DMS114 treated with DMSO at 0.1 percent for 48 hours (cell line): ENCODE measurements around the gene SNX22.
"Not testable (repeated sequence)": the region's sequence is repeated elsewhere in the genome, so short reads cannot be mapped to it uniquely, and the experiment has no call there.

Source experiments
- DNase-seq: peaks from one replicate; lab custom pipeline; 2025; ENCODE audit not compliant: unreplicated experiment; lab: John Stamatoyannopoulos, UW

SNX22 gene

GRCh38 chr15:64151727-64152506, at the start of gene SNX22:
Gene SNX22, plus strand, starts transcription at chr15:64151731. Its CDS starts 45 bp downstream, at chr15:64151776.
- DNase-seq = no peak

DNA sequence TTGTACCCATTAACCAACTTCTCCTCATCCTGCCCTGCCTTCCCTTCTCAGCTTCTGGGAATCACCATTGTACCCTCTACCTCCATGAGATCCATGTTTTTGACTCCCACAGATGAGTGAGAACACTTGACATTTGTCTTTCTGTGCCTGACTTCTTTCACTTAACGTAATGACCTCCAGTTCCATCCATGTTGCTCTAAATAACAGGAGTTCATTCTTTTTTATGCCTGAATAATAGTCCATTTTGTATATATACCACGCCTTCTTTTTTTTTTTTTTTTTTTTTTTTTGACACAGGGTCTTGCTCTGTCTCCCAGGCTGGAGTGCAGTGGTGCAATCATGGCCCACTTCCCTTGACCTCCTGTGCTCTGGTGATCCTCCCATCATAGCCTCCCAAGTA, 49.0 kb upstream of the SNX22 start:
- no peak for DNase-seq

DNA sequence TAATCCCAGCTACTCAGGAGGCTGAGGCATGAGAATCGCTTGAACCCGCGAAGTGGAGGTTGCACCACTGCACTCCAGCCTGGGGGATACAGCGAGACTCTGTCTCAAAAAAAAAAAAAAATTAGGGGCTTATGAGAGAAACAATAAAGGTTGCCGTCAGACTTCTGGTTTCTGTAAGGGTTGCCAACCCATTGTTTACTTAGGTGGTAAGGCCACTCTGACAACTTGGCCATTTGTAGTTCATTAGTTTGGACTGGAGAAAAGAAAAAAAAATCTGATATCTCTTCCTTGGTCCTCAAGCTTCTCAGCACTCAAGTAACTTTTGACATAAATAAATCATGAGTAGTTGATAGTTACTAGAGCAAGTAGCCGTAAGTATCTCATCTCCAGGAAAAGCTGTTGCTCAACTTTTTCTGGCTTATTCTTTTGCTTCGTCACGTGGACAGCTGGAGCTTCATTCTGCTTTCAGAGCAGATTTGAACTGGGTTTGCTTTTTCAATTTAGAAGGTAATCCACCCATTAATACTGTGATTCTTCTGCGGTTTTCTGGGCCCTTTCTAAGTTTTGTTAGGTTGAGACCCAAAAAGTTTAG, 46.3 kb upstream of the SNX22 start:
- no peak for DNase-seq

DNA sequence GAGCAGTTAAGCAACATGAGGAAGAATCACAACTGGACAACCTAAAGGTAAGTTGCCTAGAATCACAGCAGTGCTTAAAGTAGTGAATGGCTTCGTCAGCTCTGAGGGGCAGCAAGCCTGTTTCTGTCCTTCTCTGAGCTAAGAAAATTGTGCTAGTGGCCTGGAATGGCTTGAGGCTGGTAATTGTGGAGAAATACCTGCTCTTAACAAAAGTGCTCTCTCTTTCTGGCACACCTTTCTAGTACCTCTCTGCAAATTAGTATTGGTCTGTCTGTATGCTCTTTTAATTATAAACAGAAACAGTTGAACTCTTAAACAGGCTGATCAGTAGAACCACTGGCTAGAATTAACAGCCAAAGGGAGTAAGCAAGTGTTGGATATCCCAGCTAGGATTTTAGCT, 44.2 kb upstream of the SNX22 start:
- no peak for DNase-seq

- DNase-seq = not testable (repeated sequence)
These were observed 41.3 kb upstream of the SNX22 start for GRCh38 chr15:64110108-64110701.

DNA sequence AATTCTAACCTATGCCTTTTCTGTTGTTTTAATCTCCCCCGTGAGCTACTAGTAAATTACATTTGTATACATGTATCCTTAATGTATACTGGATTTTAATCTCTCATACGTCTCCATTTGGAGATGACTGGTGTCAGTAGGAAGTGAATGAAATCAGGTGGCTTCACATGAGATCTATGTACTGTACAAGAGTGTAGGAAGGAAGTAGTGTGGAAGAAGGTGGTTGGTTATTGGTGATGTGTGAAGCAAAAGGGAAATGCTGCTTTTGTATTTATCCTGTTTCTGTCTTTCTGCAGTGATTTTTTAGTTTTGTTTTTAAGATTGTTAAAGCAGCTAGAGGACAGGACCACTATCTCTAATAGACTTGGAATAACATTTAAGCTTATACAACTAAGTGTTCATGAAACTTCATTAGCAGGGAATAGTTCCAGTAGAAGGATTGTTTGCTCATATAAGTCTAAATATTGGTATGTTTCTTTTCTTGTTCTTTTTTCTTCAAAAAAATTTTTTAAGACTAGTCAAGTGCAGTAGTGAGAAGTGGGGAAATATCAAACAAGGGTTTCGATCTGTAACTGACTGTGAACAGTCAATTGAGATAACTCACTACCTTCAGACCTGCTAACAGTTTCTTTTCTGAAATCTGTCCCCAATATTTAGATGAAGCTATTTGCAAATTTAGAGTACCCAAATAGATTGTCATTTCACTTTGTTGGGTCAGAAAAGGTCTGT, 40.4 kb upstream of the SNX22 start:
- DNase-seq = no peak

GRCh38 chr15:64111679-64112050, 39.9 kb upstream of the SNX22 start:
- DNase-seq = no peak

DNA sequence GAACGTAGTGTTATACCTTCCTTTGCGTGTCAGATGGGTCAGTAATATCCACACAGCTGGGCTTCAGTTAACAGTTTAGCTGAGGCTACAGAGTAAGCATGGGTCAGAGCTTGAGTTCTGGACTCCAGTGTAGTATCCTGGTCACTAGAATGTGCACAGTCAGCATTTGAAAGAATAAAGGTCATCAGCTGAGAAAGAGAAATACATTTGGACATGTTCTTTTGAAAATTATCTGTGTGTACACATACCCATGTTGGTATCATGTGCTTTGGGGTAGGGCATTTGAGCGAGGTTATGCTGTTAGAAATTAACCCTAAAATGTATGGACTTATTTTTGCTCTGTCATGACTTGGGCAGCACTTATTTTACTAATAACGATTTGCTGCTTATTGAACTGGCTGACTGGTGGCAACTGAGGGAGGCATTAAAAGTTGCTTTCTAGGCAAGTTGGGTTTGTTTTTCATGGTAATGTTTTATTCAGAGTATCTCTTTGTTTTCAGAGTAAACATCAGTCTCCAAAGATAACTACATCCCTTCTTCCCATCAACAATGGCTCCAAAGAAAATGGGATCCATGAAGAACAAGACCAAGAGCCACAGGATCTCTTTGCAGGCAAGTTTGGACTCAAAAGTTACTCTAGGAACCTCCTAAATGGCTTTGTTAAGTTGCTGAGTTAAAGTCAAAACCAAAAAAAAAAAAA, 39.3 kb upstream of the SNX22 start:
- no peak for DNase-seq

GRCh38 chr15:64112904-64113303, 38.6 kb upstream of the SNX22 start:
- no peak for DNase-seq

DNA sequence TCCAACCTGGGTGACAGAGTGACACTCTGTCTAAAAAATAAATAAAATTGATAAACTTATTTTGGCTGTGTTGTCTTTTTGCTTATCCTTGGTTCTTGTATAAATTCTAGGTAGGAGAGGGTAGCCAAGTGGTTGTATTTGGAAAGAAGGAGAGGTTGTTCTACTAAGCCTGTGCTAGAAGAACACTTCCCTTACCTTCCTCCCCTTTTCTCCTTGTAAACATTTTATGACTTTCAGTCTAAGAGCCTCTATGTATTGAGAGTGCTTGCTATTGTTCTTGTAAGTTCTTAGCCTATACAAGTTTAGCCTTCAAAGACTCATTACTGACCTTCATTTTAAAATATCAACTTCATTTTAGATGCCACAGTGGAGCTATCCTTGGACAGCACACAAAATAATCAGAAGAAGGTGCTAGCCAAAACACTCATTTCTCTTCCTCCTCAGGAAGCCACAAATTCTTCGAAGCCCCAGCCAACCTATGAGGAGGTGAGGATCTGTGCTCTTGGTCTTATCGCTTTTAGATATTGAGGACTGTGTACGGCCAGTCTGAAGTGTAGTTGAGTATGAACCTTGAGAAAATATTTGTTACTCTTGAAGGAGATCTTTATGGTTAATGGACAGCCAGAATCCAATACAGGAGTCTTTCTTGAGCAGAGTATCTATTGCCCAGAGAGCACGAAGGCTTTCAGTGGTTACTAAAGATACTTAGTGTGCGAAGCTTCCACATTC, 33.6 kb upstream of the SNX22 start:
- no peak for DNase-seq

DNA sequence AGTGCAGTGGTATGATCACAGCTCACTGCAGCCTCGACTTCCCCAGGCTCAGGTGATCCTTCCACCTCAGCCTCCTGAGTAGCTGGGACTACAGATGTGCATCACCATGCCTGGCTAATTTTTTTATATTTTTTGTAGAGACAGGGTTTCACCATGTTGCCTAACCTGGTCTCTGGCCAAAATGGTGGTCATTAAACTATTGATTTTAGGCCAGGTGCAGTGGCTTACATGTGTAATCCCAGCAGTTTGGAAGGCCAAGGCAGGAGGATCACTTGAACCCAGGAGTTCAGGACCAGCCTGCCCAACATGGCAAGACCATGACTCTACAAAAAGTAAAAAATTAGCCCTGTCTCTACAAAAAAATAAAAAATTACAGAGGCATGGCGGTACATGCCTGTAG, 31.2 kb upstream of the SNX22 start:
- DNase-seq = not testable (repeated sequence)

DNA sequence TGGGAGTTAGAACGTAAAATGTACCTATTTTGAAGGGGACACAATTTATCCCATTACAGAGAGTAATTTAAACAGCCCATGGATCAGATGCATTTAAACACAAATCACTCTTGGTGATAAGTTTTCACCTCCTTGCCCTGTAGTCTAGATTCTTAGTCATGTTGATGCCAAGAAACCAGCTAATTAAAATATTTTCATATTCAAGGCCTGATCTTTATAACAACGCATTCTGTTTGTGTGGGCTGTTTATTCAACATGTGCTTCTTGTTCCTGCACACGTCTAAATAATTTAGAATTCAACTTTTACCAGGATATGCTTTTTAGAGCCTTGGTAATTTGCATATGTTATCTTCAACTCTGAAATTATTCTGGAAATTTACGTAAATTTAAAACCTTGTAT, 29.9 kb upstream of the SNX22 start:
- no peak for DNase-seq

GRCh38 chr15:64122444-64122843, 29.1 kb upstream of the SNX22 start:
- DNase-seq = no peak

- no peak for DNase-seq
These were observed 28.6 kb upstream of the SNX22 start for GRCh38 chr15:64122936-64123351.

DNA sequence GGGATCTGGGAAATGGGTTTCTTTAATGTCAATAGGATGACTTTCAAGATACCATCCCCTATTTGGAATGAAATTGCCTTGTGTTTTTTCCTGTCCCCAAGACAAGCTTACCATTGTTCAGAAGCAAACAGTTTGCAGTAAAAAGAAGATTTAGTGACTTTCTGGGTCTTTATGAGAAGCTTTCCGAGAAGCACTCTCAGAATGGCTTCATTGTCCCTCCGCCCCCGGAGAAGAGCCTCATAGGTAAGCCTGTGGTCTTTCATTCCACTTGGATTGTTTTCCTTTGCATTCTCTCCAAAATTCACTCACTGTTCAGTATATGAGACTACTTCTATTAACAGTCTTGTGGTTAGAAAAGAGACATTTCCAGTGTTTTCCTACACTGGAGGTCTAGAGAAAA, 25.6 kb upstream of the SNX22 start:
- no peak for DNase-seq

GRCh38 chr15:64127521-64128270, 23.8 kb upstream of the SNX22 start:
- DNase-seq = no peak

DNA sequence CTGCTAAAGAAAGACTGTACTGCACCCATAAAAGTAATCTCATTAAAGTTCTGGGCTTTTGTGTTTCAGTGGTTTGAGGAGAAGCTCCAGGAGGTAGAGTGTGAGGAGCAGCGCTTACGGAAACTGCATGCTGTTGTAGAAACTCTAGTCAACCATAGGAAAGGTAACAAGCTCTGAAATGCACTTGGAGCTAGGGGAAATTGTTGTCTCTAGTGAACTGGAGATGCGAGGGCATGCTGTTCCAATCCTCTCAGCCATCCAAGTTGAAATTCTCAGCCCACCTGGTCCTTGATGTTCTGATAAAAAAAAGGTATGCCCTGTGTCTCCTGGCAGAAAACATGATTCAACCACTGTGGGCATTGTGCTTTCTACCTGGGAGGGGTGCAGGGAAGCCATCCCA, 21.4 kb upstream of the SNX22 start:
- DNase-seq = no peak

GRCh38 chr15:64131547-64131946, 20.0 kb upstream of the SNX22 start:
- no peak for DNase-seq

DNA sequence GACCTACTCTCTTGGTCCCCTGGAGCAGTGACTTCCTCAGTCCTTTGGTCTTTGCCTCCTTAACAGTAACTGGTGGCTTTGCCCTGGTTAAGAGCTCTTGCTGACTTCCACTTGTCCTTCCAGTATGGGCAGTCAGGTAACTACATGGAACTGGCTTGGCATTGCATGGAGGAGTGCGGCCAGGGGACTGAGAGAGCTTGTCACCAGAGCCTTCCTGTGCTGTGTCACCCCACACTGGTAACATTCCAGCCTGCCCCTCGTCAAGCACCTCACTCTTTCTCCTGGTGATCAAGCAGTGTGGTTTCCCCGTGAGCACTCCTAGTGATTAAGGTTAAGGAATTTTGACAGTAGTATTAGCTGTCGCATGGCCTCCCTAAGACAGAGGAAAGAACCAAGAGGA, 19.3 kb upstream of the SNX22 start:
- no peak for DNase-seq
